HepG2 (cell line): Measurements from ENCODE around the gene CALY. TPM values are rescaled to one million over a fixed set of nuclear protein-coding genes. Genes with fewer than 3 reads are reported as not detected.

Experiments used
- AFF4 ChIP-seq: sonication (generic); formaldehyde crosslinking; IDR thresholded peaks from 2 replicates; pipeline ENCODE4 v1.4.0; 2020; ENCODE audit warnings: missing genetic modification reagents
- ARNT ChIP-seq: fragments of 450-650 bp; IDR thresholded peaks from 2 replicates; pipeline ENCODE4 v1.6.1; 2017
- ATF5 ChIP-seq: sonication (generic); formaldehyde crosslinking; IDR thresholded peaks from 2 replicates; pipeline ENCODE4 v1.4.0; 2020; ENCODE audit warnings: mild to moderate bottlenecking, low read depth, missing genetic modification reagents
- ATF7-NPFF ChIP-seq: sonication (generic); formaldehyde crosslinking; IDR thresholded peaks from 2 replicates; pipeline ENCODE4 v1.8.1; 2023; ENCODE audit warnings: mild to moderate bottlenecking, low read depth, missing genetic modification reagents, moderate library complexity
- CREBL2 ChIP-seq: sonication (generic); formaldehyde crosslinking; IDR thresholded peaks from 2 replicates; pipeline ENCODE4 v1.8.1; 2023; ENCODE audit warnings: missing genetic modification reagents, mild to moderate bottlenecking, borderline replicate concordance
- DNMT1 ChIP-seq: sonication (generic); formaldehyde crosslinking; IDR thresholded peaks from 2 replicates; pipeline ENCODE4 v1.5.1; 2020; ENCODE audit warnings: mild to moderate bottlenecking, missing genetic modification reagents
- EED ChIP-seq: sonication (generic); formaldehyde crosslinking; IDR thresholded peaks from 2 replicates; pipeline ENCODE4 v1.5.0; 2020; ENCODE audit warnings: mild to moderate bottlenecking, missing genetic modification reagents
- GTF3A ChIP-seq: sonication (generic); formaldehyde crosslinking; conservative IDR thresholded peaks from 2 replicates; pipeline ENCODE4 v1.4.0; 2020; ENCODE audit warnings: mild to moderate bottlenecking, missing genetic modification reagents
- IRF1 ChIP-seq: sonication (generic); formaldehyde crosslinking; IDR thresholded peaks from 2 replicates; pipeline ENCODE4 v1.4.0; 2020; ENCODE audit warnings: low read depth, mild to moderate bottlenecking, missing genetic modification reagents
- ISL2 ChIP-seq: sonication (generic); formaldehyde crosslinking; IDR thresholded peaks from 2 replicates; pipeline ENCODE4 v1.5.0; 2020; ENCODE audit warnings: missing genetic modification reagents
- ISX ChIP-seq: sonication (generic); formaldehyde crosslinking; conservative IDR thresholded peaks from 2 replicates; pipeline ENCODE4 v1.5.0; 2020; ENCODE audit warnings: missing genetic modification reagents
- KDM2A ChIP-seq: sonication (generic); formaldehyde crosslinking; IDR thresholded peaks from 2 replicates; pipeline ENCODE4 v1.4.0; 2020; ENCODE audit warnings: low read depth, missing genetic modification reagents, borderline replicate concordance
- KMT2A ChIP-seq: sonication (generic); formaldehyde crosslinking; IDR thresholded peaks from 2 replicates; pipeline ENCODE4 v1.4.0; 2020; ENCODE audit warnings: missing genetic modification reagents
- MIER2 ChIP-seq: IDR thresholded peaks from 2 replicates; pipeline ENCODE4 v1.6.1; 2016; ENCODE audit warnings: missing biosample characterization, missing genetic modification reagents
- MIXL1 ChIP-seq: IDR thresholded peaks from 2 replicates; pipeline ENCODE4 v1.6.1; 2016
- NFE2 ChIP-seq: sonication (generic); formaldehyde crosslinking; IDR thresholded peaks from 2 replicates; pipeline ENCODE4 v1.4.0; 2020; ENCODE audit warnings: missing genetic modification reagents
- NFKB2 ChIP-seq: sonication (generic); formaldehyde crosslinking; IDR thresholded peaks from 2 replicates; pipeline ENCODE4 v1.4.0; 2020; ENCODE audit warnings: missing genetic modification reagents, borderline replicate concordance
- SALL1 ChIP-seq: sonication (generic); formaldehyde crosslinking; IDR thresholded peaks from 2 replicates; pipeline ENCODE4 v1.8.0; 2022; ENCODE audit warnings: mild to moderate bottlenecking, missing genetic modification reagents
- TBX3 ChIP-seq: fragments of 450-650 bp; IDR thresholded peaks from 2 replicates; pipeline ENCODE4 v1.6.1; 2017; ENCODE audit warnings: antibody characterized with exemption, mild to moderate bottlenecking, inconsistent platforms, borderline replicate concordance
- ZKSCAN1 ChIP-seq: fragments of 150-350 bp; IDR thresholded peaks from 2 replicates; pipeline ENCODE4 v1.6.1; 2014; ENCODE audit warnings: low read length
- ZNF292 ChIP-seq: sonication (generic); formaldehyde crosslinking; IDR thresholded peaks from 2 replicates; pipeline ENCODE4 v1.8.1; 2022; ENCODE audit warnings: mild to moderate bottlenecking, low read depth, missing genetic modification reagents, borderline replicate concordance
- ZNF577 ChIP-seq: sonication (generic); formaldehyde crosslinking; IDR thresholded peaks from 2 replicates; pipeline ENCODE4 v1.4.0; 2020; ENCODE audit warnings: mild to moderate bottlenecking, low read depth, missing genetic modification reagents, borderline replicate concordance
- polyA plus RNA-seq, 8 experiments: library from polyadenylated mRNA; depleted of rRNA in 3 of 8; stranded (reverse) in 7 of 8; unstranded in 1 of 8; fragments of >200 nt; fragmentation: Illumina TruSeq in 4 of 8; extraction: Trizol in 4 of 8; gene quantifications; 2 replicates each; pipeline versions ENCODE4 v1.2.1 to v1.2.3, GENCODE V29; 2011 to 2016; ENCODE audit warnings: low read depth in 4 of 8, missing spikeins in 1 of 8, mixed read lengths in 1 of 8; ENCODE audit not compliant: insufficient read depth in 1 of 8
- total RNA-seq, 5 experiments: library from RNA; depleted of rRNA; stranded (reverse); fragments of >200 nt; fragmentation: Illumina TruSeq; extraction: Trizol; gene quantifications; 2 replicates each; pipeline ENCODE4 v1.2.3, GENCODE V29; 2016; ENCODE audit warnings: low read depth in 1 of 5

CALY gene
- total and polyA plus RNA-seq, 2 of the 13 experiments (the other 11 are each of a cell fraction or from before 2014, with no cell fraction given) = 0.08 TPM; not detected in 1

GRCh38 chr10:133357285-133358161, 20.8 kb upstream of the CALY start, which contains the start of gene FUOM (continued):
- no peak; the same call in 1 of the 2 replicates for TF ChIP-seq AFF4
- TF ChIP-seq ATF5 (CRISPR knock-in tag) = no peak
- TF ChIP-seq KDM2A = peak; percentile 57; the same call in 1 of the 2 replicates
- TF ChIP-seq MIXL1 (CRISPR knock-in tag) = no peak
- peak; percentile 50; the same call in 1 of the 2 replicates for TF ChIP-seq EED (CRISPR knock-in tag)
- TF ChIP-seq TBX3 = no peak
- TF ChIP-seq IRF1 = no peak
- TF ChIP-seq ARNT = no peak
- no peak for TF ChIP-seq GTF3A
- TF ChIP-seq MIER2 (CRISPR knock-in tag) = no peak
- no peak for TF ChIP-seq NFE2 (CRISPR knock-in tag)
- TF ChIP-seq KMT2A (CRISPR knock-in tag) = peak; percentile 20; the same call in 1 of the 2 replicates
- 0 out of 2 replicates have a peak, but pooled peaks have one; percentile 6 for TF ChIP-seq ZNF292 (CRISPR knock-in tag)
- TF ChIP-seq NFKB2 (CRISPR knock-in tag) = peak; percentile 62; the same call in 1 of the 2 replicates
- no peak for TF ChIP-seq ZNF577
- peak; percentile 58; the same call in 1 of the 2 replicates for TF ChIP-seq ATF7-NPFF (CRISPR knock-in tag)
- TF ChIP-seq DNMT1 (CRISPR knock-in tag) = no peak
- TF ChIP-seq ISL2 (CRISPR knock-in tag) = no peak; the same call in 1 of the 2 replicates
- no peak for TF ChIP-seq SALL1
- TF ChIP-seq CREBL2 (CRISPR knock-in tag) = 0 out of 2 replicates have a peak, but pooled peaks have one; percentile 54
- no peak for TF ChIP-seq ZKSCAN1
- 0 out of 2 replicates have a peak, but pooled peaks have one; percentile 2 for TF ChIP-seq ISX (CRISPR knock-in tag)
